Measurements from ENCODE around the gene TIMP2.

DNA sequence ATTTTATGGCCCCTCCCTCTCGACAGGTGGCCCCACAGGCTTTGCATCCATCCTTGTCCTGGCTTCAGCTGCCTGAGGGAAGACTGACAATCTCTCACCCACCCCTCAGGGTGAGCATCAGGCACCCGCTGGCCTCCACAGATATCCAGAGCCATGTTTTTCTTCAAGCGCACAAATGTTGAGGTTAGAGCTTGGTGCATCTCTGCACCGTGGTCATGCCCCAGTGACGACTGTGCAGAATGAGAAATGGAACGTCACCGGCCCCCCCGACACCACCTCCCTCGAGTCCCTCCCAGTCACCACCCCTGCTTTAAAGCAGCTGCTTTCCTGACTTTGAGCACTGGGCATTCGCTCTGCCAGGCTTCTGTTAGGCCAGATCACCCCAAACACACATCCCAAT is 19.8 kb upstream of the TIMP2 start:
- TF ChIP-seq, protein P1, sequence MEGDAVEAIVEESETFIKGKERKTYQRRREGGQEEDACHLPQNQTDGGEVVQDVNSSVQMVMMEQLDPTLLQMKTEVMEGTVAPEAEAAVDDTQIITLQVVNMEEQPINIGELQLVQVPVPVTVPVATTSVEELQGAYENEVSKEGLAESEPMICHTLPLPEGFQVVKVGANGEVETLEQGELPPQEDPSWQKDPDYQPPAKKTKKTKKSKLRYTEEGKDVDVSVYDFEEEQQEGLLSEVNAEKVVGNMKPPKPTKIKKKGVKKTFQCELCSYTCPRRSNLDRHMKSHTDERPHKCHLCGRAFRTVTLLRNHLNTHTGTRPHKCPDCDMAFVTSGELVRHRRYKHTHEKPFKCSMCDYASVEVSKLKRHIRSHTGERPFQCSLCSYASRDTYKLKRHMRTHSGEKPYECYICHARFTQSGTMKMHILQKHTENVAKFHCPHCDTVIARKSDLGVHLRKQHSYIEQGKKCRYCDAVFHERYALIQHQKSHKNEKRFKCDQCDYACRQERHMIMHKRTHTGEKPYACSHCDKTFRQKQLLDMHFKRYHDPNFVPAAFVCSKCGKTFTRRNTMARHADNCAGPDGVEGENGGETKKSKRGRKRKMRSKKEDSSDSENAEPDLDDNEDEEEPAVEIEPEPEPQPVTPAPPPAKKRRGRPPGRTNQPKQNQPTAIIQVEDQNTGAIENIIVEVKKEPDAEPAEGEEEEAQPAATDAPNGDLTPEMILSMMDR (IDR thresholded peaks at IDR 0.05; ENCODE audit: low read depth, low read length, poor library complexity, severe bottlenecking) = no peak
- no peak for TF ChIP-seq EZH2phosphoT487 (IDR thresholded peaks at IDR 0.05; ENCODE audit: borderline replicate concordance, low read length)

Measured in DOHH2 (cell line).